HepG2 (cell line): ENCODE data around the gene KLHL12. TPM values are rescaled to one million over a fixed set of nuclear protein-coding genes. Genes with fewer than 3 reads are reported as not detected.

Experiments used
- ATF6 ChIP-seq: sonication (generic); formaldehyde crosslinking; conservative IDR thresholded peaks from 2 replicates; pipeline ENCODE4 v1.4.0; 2020; ENCODE audit warnings: missing genetic modification reagents
- CSRNP1 ChIP-seq: sonication (generic); formaldehyde crosslinking; IDR thresholded peaks from 2 replicates; pipeline ENCODE4 v1.8.1; 2023; ENCODE audit warnings: mild to moderate bottlenecking, missing genetic modification reagents
- GATAD2A ChIP-seq: IDR thresholded peaks from 2 replicates; pipeline ENCODE4 v1.6.1; 2016
- IKZF1 ChIP-seq: fragments of 450-650 bp; IDR thresholded peaks from 2 replicates; pipeline ENCODE4 v1.7.1; 2016
- KDM5A ChIP-seq: fragments of 200-600 bp; sonication (generic); IDR thresholded peaks from 2 replicates; pipeline ENCODE4 v1.7.0; 2018; ENCODE audit warnings: antibody characterized with exemption, mild to moderate bottlenecking, low read length, borderline replicate concordance
- KIAA2018 ChIP-seq: sonication (generic); formaldehyde crosslinking; IDR thresholded peaks from 2 replicates; pipeline ENCODE4 v1.5.0; 2020; ENCODE audit warnings: mild to moderate bottlenecking, missing genetic modification reagents, borderline replicate concordance
- MXD4 ChIP-seq: IDR thresholded peaks from 2 replicates; pipeline ENCODE4 v1.6.1; 2016; ENCODE audit warnings: mild to moderate bottlenecking, missing biosample characterization, missing genetic modification reagents
- REST ChIP-seq, 2 experiments: IDR thresholded peaks; 2 replicates each; pipeline ENCODE4 v1.6.1; 2011 to 2012; ENCODE audit warnings: low read length in 2 of 2, borderline replicate concordance in 1 of 2, low read depth in 1 of 2, mild to moderate bottlenecking in 1 of 2, moderate library complexity in 1 of 2
- SOX5 ChIP-seq: IDR thresholded peaks from 2 replicates; pipeline ENCODE4 v1.6.1; 2016; ENCODE audit warnings: borderline replicate concordance
- XRCC5 ChIP-seq: fragments of 200-400 bp; formaldehyde crosslinking; optimal IDR thresholded peaks from 2 replicates; pipeline ENCODE3; 2017; ENCODE audit warnings: mild to moderate bottlenecking, low read length
- ZBTB38 ChIP-seq: sonication (generic); formaldehyde crosslinking; IDR thresholded peaks from 2 replicates; pipeline ENCODE4 v1.5.1; 2020; ENCODE audit warnings: mild to moderate bottlenecking, missing genetic modification reagents
- ZNF703 ChIP-seq: sonication (generic); formaldehyde crosslinking; IDR thresholded peaks from 2 replicates; pipeline ENCODE4 v1.5.1; 2020; ENCODE audit warnings: missing genetic modification reagents, mild to moderate bottlenecking, moderate library complexity, borderline replicate concordance
- polyA plus RNA-seq, 8 experiments: library from polyadenylated mRNA; depleted of rRNA in 3 of 8; stranded (reverse) in 7 of 8; unstranded in 1 of 8; fragments of >200 nt; fragmentation: Illumina TruSeq in 4 of 8; extraction: Trizol in 4 of 8; gene quantifications; 2 replicates each; pipeline versions ENCODE4 v1.2.1 to v1.2.3, GENCODE V29; 2011 to 2016; ENCODE audit warnings: low read depth in 4 of 8, missing spikeins in 1 of 8, mixed read lengths in 1 of 8; ENCODE audit not compliant: insufficient read depth in 1 of 8
- total RNA-seq, 5 experiments: library from RNA; depleted of rRNA; stranded (reverse); fragments of >200 nt; fragmentation: Illumina TruSeq; extraction: Trizol; gene quantifications; 2 replicates each; pipeline ENCODE4 v1.2.3, GENCODE V29; 2016; ENCODE audit warnings: low read depth in 1 of 5

The KLHL12 gene
- total and polyA plus RNA-seq, 2 of the 13 experiments (the other 11 are each of a cell fraction or from before 2014, with no cell fraction given): 19.2 to 25.2 TPM

- TF ChIP-seq ATF6 (CRISPR knock-in tag) (no peak), REST (IDR thresholded peaks at IDR 0.05; ENCODE audit: borderline replicate concordance in 1 of 2, low read depth in 1 of 2, low read length in 2 of 2) (no peak), CSRNP1 (CRISPR knock-in tag) (peak; percentile 95), XRCC5 (peak; percentile 83), SOX5 (peak; percentile 60; the same call in 1 of the 2 replicates), KIAA2018 (CRISPR knock-in tag) (no peak), IKZF1 (no peak), ZNF703 (no peak; the same call in 1 of the 2 replicates), KDM5A (peak; percentile 88; the same call in 1 of the 2 replicates), GATAD2A (CRISPR knock-in tag) (peak; percentile 65), ZBTB38 (CRISPR knock-in tag) (peak; percentile 84), MXD4 (CRISPR knock-in tag) (peak; percentile 74; the same call in 1 of the 2 replicates)
Measured at GRCh38 chr1:202926581-202927491, at the start of gene KLHL12 (continued).
